H1 (cell line): ENCODE measurements around the gene CYP26C1. TPM values are rescaled to one million over a fixed set of nuclear protein-coding genes. Genes with fewer than 3 reads are reported as not detected.

Experiments used
- BCL11A ChIP-seq, 2 experiments: IDR thresholded peaks; one replicate each; pipeline ENCODE4 v1.6.1; 2011; ENCODE audit warnings: low read depth in 2 of 2, low read length in 2 of 2, mild to moderate bottlenecking in 2 of 2
- BRCA1 ChIP-seq: IDR thresholded peaks from 2 replicates; pipeline ENCODE4 v1.6.1; 2012; ENCODE audit warnings: low read depth, low read length, improper control_type of control experiment
- CEBPB ChIP-seq: IDR thresholded peaks from 2 replicates; pipeline ENCODE4 v1.6.1; 2012; ENCODE audit warnings: low read depth, low read length
- CHD7 ChIP-seq: fragments of 300-600 bp; sonication (generic); IDR thresholded peaks from 2 replicates; pipeline ENCODE4 v1.7.1; 2012; ENCODE audit warnings: low read length, moderate library complexity, mild to moderate bottlenecking, inconsistent platforms; ENCODE audit not compliant: insufficient replicate concordance
- EGR1 ChIP-seq: IDR thresholded peaks from 2 replicates; pipeline ENCODE4 v1.6.1; 2011; ENCODE audit warnings: low read depth, low read length, borderline replicate concordance
- KDM1A ChIP-seq: fragments of 200-600, 300-600 bp; sonication (generic); IDR thresholded peaks from 2 replicates; pipeline ENCODE4 v1.7.1; 2016; ENCODE audit warnings: mild to moderate bottlenecking, low read length, borderline replicate concordance
- MAX ChIP-seq: IDR thresholded peaks from 2 replicates; pipeline ENCODE4 v1.6.1; 2012; ENCODE audit warnings: inconsistent platforms
- NANOG ChIP-seq: IDR thresholded peaks from 2 replicates; pipeline ENCODE4 v1.6.1; 2011; ENCODE audit warnings: low read length, low read depth, mild to moderate bottlenecking, inconsistent platforms; ENCODE audit not compliant: insufficient read depth, poor library complexity, severe bottlenecking
- RBBP5 ChIP-seq: IDR thresholded peaks from 2 replicates; pipeline ENCODE4 v1.7.1; 2012; ENCODE audit warnings: low read depth, mild to moderate bottlenecking, inconsistent platforms, low read length, moderate library complexity, borderline replicate concordance
- SP1 ChIP-seq: IDR thresholded peaks from 2 replicates; pipeline ENCODE4 v1.6.1; 2011; ENCODE audit warnings: low read depth, low read length
- ZNF274 ChIP-seq: IDR thresholded peaks from 2 replicates; pipeline ENCODE4 v1.7.0; 2012; ENCODE audit warnings: low read length, borderline replicate concordance; ENCODE audit errors: extremely low read depth
- polyA plus RNA-seq, 7 experiments: library from polyadenylated mRNA; depleted of rRNA in 3 of 7; stranded (reverse) in 5 of 7; unstranded in 2 of 7; fragments of >200 nt in 5 of 7; fragments of 200-250 nt in 2 of 7; gene quantifications; 1 replicate in 5 of 7; 2 replicates in 1 of 7; 4 replicates in 1 of 7; pipeline versions ENCODE4 v1.2.1 to v1.2.3, GENCODE V29; 2011 to 2013; ENCODE audit warnings: missing spikeins in 2 of 7, mixed read lengths in 2 of 7
- total RNA-seq: library from RNA; stranded (reverse); fragmentation: NEBNext Ultra II Directional; extraction: Animal tissue kit (Norgen Biotek cat#: 25700); gene quantifications from 2 replicates; pipeline ENCODE4 v1.2.1, GENCODE V29; 2021

Gene CYP26C1
- total and polyA plus RNA-seq, 2 of the 8 experiments (the other 6 are each of a cell fraction or from before 2014, with no cell fraction given), result 0.12 to 0.28 TPM

GRCh38 chr10:93085272-93085859 lies 24.8 kb downstream of the CYP26C1 start (continued):
- TF ChIP-seq CHD7 (no peak), ZNF274 (no peak), BCL11A (IDR thresholded peaks at IDR 0.05; ENCODE audit: low read depth in 2 of 2, low read length in 2 of 2) (no peak), MAX (no peak), BRCA1 (no peak), CEBPB (no peak), KDM1A (no peak), SP1 (no peak), RBBP5 (no peak), EGR1 (no peak), NANOG (no peak)
